Tibial artery (tissue), 4 donors: Measurements from ENCODE around the gene HMGXB3.

Source experiments
- DNase-seq, 2 donors: peaks; one replicate each; pipeline ENCODE4 v3.0.0-alpha.2; 2019
- H3K27ac ChIP-seq, 2 donors: fragments of 200-600 bp; sonication (generic) in 1 of 2; 1 replicate in 1 of 2; 2 replicates in 1 of 2; pipeline ENCODE4 v1.5.1; 2018 to 2019; ENCODE audit warnings: mild to moderate bottlenecking in 1 of 2
- H3K27me3 ChIP-seq, 2 donors: fragments of 200-600 bp; sonication (generic) in 1 of 2; one replicate each; pipeline versions ENCODE4 v1.5.1 to v1.6.0; 2016 to 2019
- H3K36me3 ChIP-seq, 3 donors: fragments of 200-600 bp; sonication (generic) in 2 of 3; one replicate each; pipeline ENCODE4 v1.5.1; 2016 to 2019; ENCODE audit warnings: mild to moderate bottlenecking in 2 of 3
- H3K4me1 ChIP-seq, 4 donors: fragments of 200-600 bp; sonication (generic) in 2 of 4; 1 replicate in 3 of 4; 2 replicates in 1 of 4; pipeline ENCODE4 v1.5.1; 2016 to 2019
- H3K4me3 ChIP-seq, 2 donors: fragments of 200-600 bp; sonication (generic) in 1 of 2; 1 replicate in 1 of 2; 2 replicates in 1 of 2; pipeline ENCODE4 v1.5.1; 2018 to 2019; ENCODE audit warnings: mild to moderate bottlenecking in 2 of 2
- H3K9me3 ChIP-seq, 3 donors: fragments of 200-600 bp; sonication (generic) in 1 of 3; one replicate each; pipeline ENCODE4 v1.5.1; 2016 to 2019
- intact Hi-C: fragments of 100-400 bp; cut with DNase I; formaldehyde crosslinking; loops from one replicate; pipeline ENCODE4 v1.15.0; 2023; ENCODE audit warnings: low total_unique reads
- TF ChIP-seq, protein P1 (sequence below), 2 experiments: fragments of 200-600 bp in 1 of 2; fragments of 450-650 bp in 1 of 2; IDR thresholded peaks; one replicate each; pipeline ENCODE4 v1.5.1; 2017 to 2019; ENCODE audit warnings: antibody characterized with exemption in 2 of 2, mild to moderate bottlenecking in 1 of 2, moderate library complexity in 1 of 2

Gene HMGXB3, protein sequence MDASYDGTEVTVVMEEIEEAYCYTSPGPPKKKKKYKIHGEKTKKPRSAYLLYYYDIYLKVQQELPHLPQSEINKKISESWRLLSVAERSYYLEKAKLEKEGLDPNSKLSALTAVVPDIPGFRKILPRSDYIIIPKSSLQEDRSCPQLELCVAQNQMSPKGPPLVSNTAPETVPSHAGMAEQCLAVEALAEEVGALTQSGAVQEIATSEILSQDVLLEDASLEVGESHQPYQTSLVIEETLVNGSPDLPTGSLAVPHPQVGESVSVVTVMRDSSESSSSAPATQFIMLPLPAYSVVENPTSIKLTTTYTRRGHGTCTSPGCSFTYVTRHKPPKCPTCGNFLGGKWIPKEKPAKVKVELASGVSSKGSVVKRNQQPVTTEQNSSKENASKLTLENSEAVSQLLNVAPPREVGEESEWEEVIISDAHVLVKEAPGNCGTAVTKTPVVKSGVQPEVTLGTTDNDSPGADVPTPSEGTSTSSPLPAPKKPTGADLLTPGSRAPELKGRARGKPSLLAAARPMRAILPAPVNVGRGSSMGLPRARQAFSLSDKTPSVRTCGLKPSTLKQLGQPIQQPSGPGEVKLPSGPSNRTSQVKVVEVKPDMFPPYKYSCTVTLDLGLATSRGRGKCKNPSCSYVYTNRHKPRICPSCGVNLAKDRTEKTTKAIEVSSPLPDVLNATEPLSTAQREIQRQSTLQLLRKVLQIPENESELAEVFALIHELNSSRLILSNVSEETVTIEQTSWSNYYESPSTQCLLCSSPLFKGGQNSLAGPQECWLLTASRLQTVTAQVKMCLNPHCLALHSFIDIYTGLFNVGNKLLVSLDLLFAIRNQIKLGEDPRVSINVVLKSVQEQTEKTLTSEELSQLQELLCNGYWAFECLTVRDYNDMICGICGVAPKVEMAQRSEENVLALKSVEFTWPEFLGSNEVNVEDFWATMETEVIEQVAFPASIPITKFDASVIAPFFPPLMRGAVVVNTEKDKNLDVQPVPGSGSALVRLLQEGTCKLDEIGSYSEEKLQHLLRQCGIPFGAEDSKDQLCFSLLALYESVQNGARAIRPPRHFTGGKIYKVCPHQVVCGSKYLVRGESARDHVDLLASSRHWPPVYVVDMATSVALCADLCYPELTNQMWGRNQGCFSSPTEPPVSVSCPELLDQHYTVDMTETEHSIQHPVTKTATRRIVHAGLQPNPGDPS (N-terminal part only)

DNA sequence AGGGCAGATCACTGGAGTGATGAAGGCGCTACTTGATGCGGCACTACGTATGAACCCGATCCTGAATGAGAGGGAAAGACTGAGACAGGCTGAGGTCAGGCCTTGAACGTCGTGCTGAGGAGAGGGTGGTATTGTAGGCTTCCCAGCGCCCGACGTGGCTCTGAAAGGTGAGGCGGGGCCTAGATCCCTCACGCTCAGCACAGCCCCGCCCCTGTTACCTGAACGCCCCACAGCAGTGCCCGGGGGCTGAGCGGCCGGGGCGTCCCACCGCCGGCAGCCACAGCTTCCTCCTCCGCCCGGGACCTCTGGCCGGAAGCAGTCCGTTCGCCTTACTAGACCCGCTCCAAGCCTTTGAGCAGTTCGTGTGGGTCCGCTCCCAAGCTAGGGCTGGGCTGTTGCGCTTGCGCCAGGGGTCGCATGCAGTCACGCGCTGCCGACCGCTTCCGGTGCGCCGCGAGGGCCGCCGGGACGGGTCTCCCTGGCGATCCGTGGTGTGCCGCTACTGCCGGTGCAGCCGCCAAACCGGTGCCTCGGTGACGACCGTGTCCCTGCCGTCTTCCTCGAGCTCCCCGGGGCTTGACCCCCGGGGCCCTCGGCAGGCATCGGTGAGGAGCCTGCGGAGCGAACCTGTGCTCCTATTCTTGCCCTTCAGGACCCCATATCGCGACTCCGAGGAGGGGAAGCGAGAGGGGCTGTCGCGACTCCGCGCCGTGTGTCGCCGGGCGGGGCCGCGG is at the start of gene HMGXB3, which contains the start of gene TIGD6:
Gene HMGXB3 (plus strand): TSS at position 484 of the 734 bp plus-strand sequence. CDS start 4,114 bp downstream, outside the sequence.
Gene TIGD6 (minus strand): TSS at position 399 of the 734 bp plus-strand sequence. CDS start 4,306 bp downstream, outside the sequence.
- peak; percentile 93 to 96 for DNase-seq
- Histone ChIP-seq H3K4me1 (peaks cover 0 to 40% (median 29%) of the 10 kb centered on the region in 4 donors), H3K27me3 (no peaks in the 10 kb centered on the region), H3K27ac (peak within 1 kb of the TSS; percentile 87 to 96), H3K9me3 (no peaks in the 10 kb centered on the region), H3K36me3 (peaks cover 0 to 18% (median 3%) of the 10 kb centered on the region in 3 donors), H3K4me3 (peak within 1 kb of the TSS; percentile 67 to 99)
- TF ChIP-seq, protein P1, sequence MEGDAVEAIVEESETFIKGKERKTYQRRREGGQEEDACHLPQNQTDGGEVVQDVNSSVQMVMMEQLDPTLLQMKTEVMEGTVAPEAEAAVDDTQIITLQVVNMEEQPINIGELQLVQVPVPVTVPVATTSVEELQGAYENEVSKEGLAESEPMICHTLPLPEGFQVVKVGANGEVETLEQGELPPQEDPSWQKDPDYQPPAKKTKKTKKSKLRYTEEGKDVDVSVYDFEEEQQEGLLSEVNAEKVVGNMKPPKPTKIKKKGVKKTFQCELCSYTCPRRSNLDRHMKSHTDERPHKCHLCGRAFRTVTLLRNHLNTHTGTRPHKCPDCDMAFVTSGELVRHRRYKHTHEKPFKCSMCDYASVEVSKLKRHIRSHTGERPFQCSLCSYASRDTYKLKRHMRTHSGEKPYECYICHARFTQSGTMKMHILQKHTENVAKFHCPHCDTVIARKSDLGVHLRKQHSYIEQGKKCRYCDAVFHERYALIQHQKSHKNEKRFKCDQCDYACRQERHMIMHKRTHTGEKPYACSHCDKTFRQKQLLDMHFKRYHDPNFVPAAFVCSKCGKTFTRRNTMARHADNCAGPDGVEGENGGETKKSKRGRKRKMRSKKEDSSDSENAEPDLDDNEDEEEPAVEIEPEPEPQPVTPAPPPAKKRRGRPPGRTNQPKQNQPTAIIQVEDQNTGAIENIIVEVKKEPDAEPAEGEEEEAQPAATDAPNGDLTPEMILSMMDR (IDR thresholded peaks at IDR 0.05), result no peak
- intact Hi-C loops, result loop anchor here (5.0 kb wide), 1 partner anchor 212 kb away; no protein-coding TSS in a partner anchor

DNA sequence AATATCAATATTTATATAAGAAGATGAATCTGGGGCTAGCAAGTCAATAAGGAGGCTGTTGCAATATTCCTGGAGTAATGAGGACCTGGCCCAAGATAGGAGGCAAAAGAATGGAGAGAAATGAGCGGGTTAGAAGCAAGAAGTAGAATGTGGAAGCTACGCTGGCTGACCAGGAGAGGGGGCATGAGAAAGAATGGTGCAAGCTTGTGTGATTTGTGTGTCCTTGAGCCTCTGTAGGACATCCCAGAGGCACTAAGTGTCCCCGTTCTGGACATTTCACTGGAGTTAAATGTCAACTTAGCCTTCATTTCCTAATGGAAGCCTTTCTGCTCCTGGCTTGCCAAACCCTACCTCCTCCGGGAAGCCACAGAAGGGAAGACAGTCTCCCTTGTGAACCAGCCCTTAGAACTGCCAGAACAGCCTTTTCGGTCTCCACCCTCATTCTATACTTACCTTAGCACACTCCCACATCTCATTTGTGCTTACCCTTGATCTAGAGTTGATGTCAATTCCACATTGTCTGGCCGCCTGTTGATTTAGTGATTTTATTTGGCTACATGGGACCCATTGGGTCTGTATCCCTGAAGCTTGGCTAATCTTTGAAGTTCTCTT is 49.3 kb upstream of the HMGXB3 start:
- Histone ChIP-seq H3K9me3 (no peaks in the 10 kb centered on the region), H3K27me3 (no peaks in the 10 kb centered on the region), H3K4me3 (no peak overlapping the region), H3K4me1 (no peaks in the 10 kb centered on the region), H3K27ac (no peak overlapping the region), H3K36me3 (no peaks in the 10 kb centered on the region)
- no peak for DNase-seq
- intact Hi-C loops, result no loop called here
- TF ChIP-seq, protein P1 (IDR thresholded peaks at IDR 0.05), result no peak

DNA sequence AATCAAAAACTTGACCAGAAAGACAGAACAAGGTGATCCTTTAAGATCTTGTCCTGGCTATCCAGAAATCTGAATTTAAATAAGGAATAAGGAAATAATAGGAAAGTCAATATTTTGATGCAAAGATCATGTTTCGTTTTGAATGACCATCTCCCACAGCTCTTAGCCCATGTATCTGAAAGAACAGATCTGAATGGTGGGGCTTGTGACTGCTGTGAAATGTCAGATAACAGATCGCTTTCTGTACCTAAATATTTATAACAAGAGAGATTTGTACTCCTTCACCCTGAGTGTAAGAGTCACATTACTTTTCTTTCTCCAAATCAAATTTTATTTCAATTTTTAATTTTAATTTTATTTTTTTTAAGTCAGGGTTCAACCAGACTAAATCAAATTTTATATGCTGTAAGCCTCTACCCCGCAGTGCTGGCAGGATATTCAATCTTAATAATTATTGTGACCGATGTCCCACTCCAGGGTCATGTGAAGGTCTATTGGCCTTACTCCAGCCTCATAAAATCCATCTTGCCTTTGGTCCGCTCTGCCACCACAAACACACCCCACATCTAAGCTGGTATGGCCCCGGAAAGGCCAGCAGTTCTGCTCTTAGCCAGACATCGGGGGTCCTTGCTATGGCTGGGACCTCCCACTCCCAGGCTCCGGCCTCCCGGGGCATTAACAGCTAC is 47.0 kb upstream of the HMGXB3 start:
- Histone ChIP-seq H3K4me1 (no peaks in the 10 kb centered on the region), H3K9me3 (no peaks in the 10 kb centered on the region), H3K27ac (no peak overlapping the region), H3K27me3 (no peaks in the 10 kb centered on the region), H3K36me3 (no peaks in the 10 kb centered on the region), H3K4me3 (no peak overlapping the region)
- TF ChIP-seq, protein P1 (IDR thresholded peaks at IDR 0.05), result no peak
- DNase-seq, result no peak
- intact Hi-C loops, result no loop called here

- TF ChIP-seq, protein P1 (IDR thresholded peaks at IDR 0.05), result no peak
- no peaks in the 10 kb centered on the region for H3K9me3 ChIP-seq
- no peak overlapping the region for H3K27ac ChIP-seq
- H3K4me3 ChIP-seq, result no peak overlapping the region
- intact Hi-C loops, result no loop called here
- H3K27me3 ChIP-seq, result no peaks in the 10 kb centered on the region
- no peak for DNase-seq
- H3K4me1 ChIP-seq, result peaks cover 0 to 8% (median 5%) of the 10 kb centered on the region in 4 donors
- no peaks in the 10 kb centered on the region for H3K36me3 ChIP-seq
Observed at GRCh38 chr5:149954798-149955197, 45.7 kb upstream of the HMGXB3 start.
